NCI-H748 treated with DMSO at 0.1 percent for 48 hours (cell line): ENCODE results near the gene UGT3A2.
A peak's percentile ranks its signal among the peaks of the same experiment; 100 is the strongest.
"Not testable (repeated sequence)": the region's sequence is repeated elsewhere in the genome, so short reads cannot be mapped to it uniquely, and the experiment has no call there.

Experiments used
- DNase-seq: peaks from one replicate; lab custom pipeline; 2025; lab: John Stamatoyannopoulos, UW

UGT3A2 gene

GRCh38 chr5:36052538-36052937 is 14.1 kb downstream of the UGT3A2 start:
- DNase-seq: no peak

GRCh38 chr5:36049949-36050348 is 16.7 kb downstream of the UGT3A2 start:
- no peak for DNase-seq

- no peak for DNase-seq
Observed at GRCh38 chr5:36047384-36048160, 19.1 kb downstream of the UGT3A2 start.

GRCh38 chr5:36045895-36046294 is 20.8 kb downstream of the UGT3A2 start:
- DNase-seq: no peak

- no peak for DNase-seq
Observed at GRCh38 chr5:36041537-36041845, 25.2 kb downstream of the UGT3A2 start.

GRCh38 chr5:36040651-36041536 is 25.8 kb downstream of the UGT3A2 start:
- peak; percentile 96 for DNase-seq

GRCh38 chr5:36035696-36036095 is 31.0 kb downstream of the UGT3A2 start:
- no peak for DNase-seq

- not testable (repeated sequence) for DNase-seq
Observed at GRCh38 chr5:36034536-36035134, 32.0 kb downstream of the UGT3A2 start.

GRCh38 chr5:36033486-36033885 is 33.2 kb downstream of the UGT3A2 start:
- DNase-seq: no peak

- DNase-seq: no peak
Observed at GRCh38 chr5:36033047-36033446, 33.6 kb downstream of the UGT3A2 start.

GRCh38 chr5:36031223-36031622 is 35.5 kb downstream of the UGT3A2 start:
- no peak for DNase-seq

- DNase-seq: no peak
Observed at GRCh38 chr5:36029914-36030313, 36.8 kb downstream of the UGT3A2 start.

GRCh38 chr5:36028816-36029465 is 37.7 kb downstream of the UGT3A2 start:
- no peak for DNase-seq

GRCh38 chr5:36027711-36028110 is 39.0 kb downstream of the UGT3A2 start:
- DNase-seq: no peak

GRCh38 chr5:36026706-36027465 is 39.8 kb downstream of the UGT3A2 start:
- no peak for DNase-seq

GRCh38 chr5:36022246-36022645 is 44.4 kb downstream of the UGT3A2 start:
- not testable (repeated sequence) for DNase-seq

- DNase-seq: not testable (repeated sequence)
Observed at GRCh38 chr5:36019584-36019983, 47.1 kb downstream of the UGT3A2 start.

- no peak for DNase-seq
Observed at GRCh38 chr5:36017622-36018021, 49.1 kb downstream of the UGT3A2 start.

- no peak for DNase-seq
Observed at GRCh38 chr5:36017004-36017403, 49.7 kb downstream of the UGT3A2 start.

- no peak for DNase-seq
Observed at GRCh38 chr5:36013182-36013581, 53.5 kb downstream of the UGT3A2 start.

GRCh38 chr5:36009698-36010097 is 57.0 kb downstream of the UGT3A2 start:
- no peak for DNase-seq

GRCh38 chr5:36007366-36007765 is 59.3 kb downstream of the UGT3A2 start:
- no peak for DNase-seq
